ENCODE results near the gene MFGE8.

DNA sequence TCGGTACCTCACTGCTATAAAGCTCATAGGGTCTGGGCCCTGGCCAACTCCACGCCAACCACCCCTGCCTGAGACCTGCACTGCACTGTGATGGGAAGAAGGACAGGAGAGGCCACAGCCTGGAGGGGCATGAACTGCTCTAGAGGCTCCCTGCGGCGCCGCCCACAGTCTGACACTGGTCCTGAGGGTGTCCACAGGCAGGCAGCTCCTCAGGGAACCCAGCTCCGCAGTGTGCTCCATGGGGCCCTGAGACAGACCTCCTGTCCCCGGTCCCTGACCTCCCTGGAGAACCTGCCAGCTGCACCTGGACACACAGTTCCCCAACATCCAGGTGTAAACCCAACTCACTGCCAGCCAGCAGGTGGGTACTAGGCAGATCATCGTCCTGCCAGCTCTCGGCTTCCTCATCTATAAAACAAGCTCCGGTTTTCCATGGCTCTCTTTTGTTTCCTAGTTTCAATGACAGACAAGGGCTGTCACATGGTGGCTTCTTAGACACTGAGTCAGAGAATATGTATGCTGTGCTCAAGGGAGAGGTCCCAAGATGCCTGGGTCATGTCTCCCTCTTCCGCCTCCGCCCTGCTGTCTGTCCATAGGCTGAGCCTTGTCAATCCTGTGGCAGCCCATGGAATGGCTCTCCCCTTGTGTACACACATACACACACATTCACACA lies 12.7 kb downstream of the MFGE8 start:
- TF ChIP-seq RXRA (IDR thresholded peaks at IDR 0.05; ENCODE audit: borderline replicate concordance, low read depth) (no peak), TAF1 (IDR thresholded peaks at IDR 0.05; ENCODE audit: borderline replicate concordance, low read depth, low read length) (no peak), EZH2phosphoT487 (IDR thresholded peaks at IDR 0.05; ENCODE audit: borderline replicate concordance, low read depth) (no peak), RAD21 (IDR thresholded peaks at IDR 0.05; ENCODE audit: low read length) (no peak), CTCF (IDR thresholded peaks at IDR 0.05) (no peak), EP300 (IDR thresholded peaks at IDR 0.05; ENCODE audit: borderline replicate concordance in 1 of 2, low read depth in 1 of 2, low read length in 1 of 2) (no peak), GABPA (IDR thresholded peaks at IDR 0.05; ENCODE audit: low read depth) (no peak)

Data from SK-N-SH (cell line).